ENCODE data around the gene CTAG1A.

The CTAG1A gene

GRCh38 chrX:154541896-154542722, 42.8 kb upstream of the CTAG1A start:
- no peaks in the 10 kb centered on the region for H3K4me1 ChIP-seq (ENCODE audit: control insufficient read depth, low read depth, low read length)
- H2BK120ac ChIP-seq (ENCODE audit: low read depth, low read length) = no peak overlapping the region
- H3K79me1 ChIP-seq (ENCODE audit: low read length) = no peaks in the 10 kb centered on the region
- no CpG with 5 or more reads among the region's 12 CpGs for WGBS (ENCODE audit: extremely low coverage, insufficient coverage, low lambda C conversion rate)
- no peak overlapping the region for H3K4me3 ChIP-seq (ENCODE audit: low read length)
- H3K4ac ChIP-seq (ENCODE audit: low read depth, low read length) = no peak overlapping the region
- H3K23ac ChIP-seq (ENCODE audit: low read length) = no peak overlapping the region
- H3K9ac ChIP-seq (ENCODE audit: low read length) = no peak overlapping the region
- no peak overlapping the region for H2BK5ac ChIP-seq (ENCODE audit: low read length)
- H3K27me3 ChIP-seq (ENCODE audit: insufficient read depth, low read length, poor library complexity) = no peaks in the 10 kb centered on the region
- no peak overlapping the region for H2AK5ac ChIP-seq (ENCODE audit: low read length)
- H3K36me3 ChIP-seq (ENCODE audit: control insufficient read depth, insufficient read depth, low read length) = no peaks in the 10 kb centered on the region
- no peak overlapping the region for H2BK15ac ChIP-seq (replicated peaks; ENCODE audit: low read depth)
- H3K79me2 ChIP-seq (ENCODE audit: control insufficient read depth, insufficient read depth, low read length) = no peaks in the 10 kb centered on the region
- H4K8ac ChIP-seq (ENCODE audit: low read depth, low read length) = no peak overlapping the region
- no peak overlapping the region for H4K5ac ChIP-seq (ENCODE audit: low read length)
- H3K18ac ChIP-seq (ENCODE audit: low read length) = no peak overlapping the region
- H3K56ac ChIP-seq (ENCODE audit: low read length) = no peak overlapping the region
- no peak overlapping the region for H3K4me2 ChIP-seq (ENCODE audit: low read length)
- H3K27ac ChIP-seq (ENCODE audit: low read depth, low read length) = peak overlapping the region; percentile 25
- peak; percentile 63 for DNase-seq

GRCh38 chrX:154542723-154543424, 42.1 kb upstream of the CTAG1A start:
- H3K4me1 ChIP-seq (ENCODE audit: control insufficient read depth, low read depth, low read length) = no peaks in the 10 kb centered on the region
- no peaks in the 10 kb centered on the region for H3K27me3 ChIP-seq (ENCODE audit: insufficient read depth, low read length, poor library complexity)
- no peak overlapping the region for H3K56ac ChIP-seq (ENCODE audit: low read length)
- no peaks in the 10 kb centered on the region for H3K36me3 ChIP-seq (ENCODE audit: control insufficient read depth, insufficient read depth, low read length)
- no peak overlapping the region for H3K9ac ChIP-seq (ENCODE audit: low read length)
- no peak overlapping the region for H3K4me2 ChIP-seq (ENCODE audit: low read length)
- no CpG with 5 or more reads among the region's 20 CpGs for WGBS (ENCODE audit: extremely low coverage, insufficient coverage, low lambda C conversion rate)
- no peak for DNase-seq
- no peak overlapping the region for H3K4ac ChIP-seq (ENCODE audit: low read depth, low read length)
- no peaks in the 10 kb centered on the region for H3K79me1 ChIP-seq (ENCODE audit: low read length)
- no peak overlapping the region for H3K4me3 ChIP-seq (ENCODE audit: low read length)
- H3K79me2 ChIP-seq (ENCODE audit: control insufficient read depth, insufficient read depth, low read length) = peaks cover 1% of the 10 kb centered on the region
- no peak overlapping the region for H3K18ac ChIP-seq (ENCODE audit: low read length)
- H4K8ac ChIP-seq (ENCODE audit: low read depth, low read length) = no peak overlapping the region
- no peak overlapping the region for H3K23ac ChIP-seq (ENCODE audit: low read length)
- H2BK120ac ChIP-seq (ENCODE audit: low read depth, low read length) = no peak overlapping the region
- H2BK15ac ChIP-seq (replicated peaks; ENCODE audit: low read depth) = no peak overlapping the region
- H2AK5ac ChIP-seq (ENCODE audit: low read length) = no peak overlapping the region
- no peak overlapping the region for H3K27ac ChIP-seq (ENCODE audit: low read depth, low read length)
- no peak overlapping the region for H4K5ac ChIP-seq (ENCODE audit: low read length)
- H2BK5ac ChIP-seq (ENCODE audit: low read length) = no peak overlapping the region

- Histone ChIP-seq H3K4me3 (ENCODE audit: low read length) (no peak overlapping the region), H3K27me3 (ENCODE audit: insufficient read depth, low read length, poor library complexity) (no peaks in the 10 kb centered on the region), H2BK120ac (ENCODE audit: low read depth, low read length) (no peak overlapping the region), H4K5ac (ENCODE audit: low read length) (no peak overlapping the region), H3K23ac (ENCODE audit: low read length) (no peak overlapping the region), H3K79me2 (ENCODE audit: control insufficient read depth, insufficient read depth, low read length) (peaks cover 5% of the 10 kb centered on the region), H3K9ac (ENCODE audit: low read length) (peak overlapping the region; percentile 90), H3K4me1 (ENCODE audit: control insufficient read depth, low read depth, low read length) (no peaks in the 10 kb centered on the region), H3K36me3 (ENCODE audit: control insufficient read depth, insufficient read depth, low read length) (no peaks in the 10 kb centered on the region), H3K27ac (ENCODE audit: low read depth, low read length) (no peak overlapping the region), H3K18ac (ENCODE audit: low read length) (no peak overlapping the region), H2BK5ac (ENCODE audit: low read length) (no peak overlapping the region), H3K79me1 (ENCODE audit: low read length) (no peaks in the 10 kb centered on the region), H2BK15ac (replicated peaks; ENCODE audit: low read depth) (no peak overlapping the region), H3K4ac (ENCODE audit: low read depth, low read length) (no peak overlapping the region), H2AK5ac (ENCODE audit: low read length) (no peak overlapping the region), H3K56ac (ENCODE audit: low read length) (peak overlapping the region; percentile 90), H3K4me2 (ENCODE audit: low read length) (peak overlapping the region; percentile 68), H4K8ac (ENCODE audit: low read depth, low read length) (no peak overlapping the region)
- WGBS (ENCODE audit: extremely low coverage, insufficient coverage, low lambda C conversion rate) = no CpG with 5 or more reads among the region's 17 CpGs
- no peak for DNase-seq
Observed at GRCh38 chrX:154545673-154546274, 39.2 kb upstream of the CTAG1A start.

- peaks cover 5% of the 10 kb centered on the region for H3K79me2 ChIP-seq (ENCODE audit: control insufficient read depth, insufficient read depth, low read length)
- peak within 1 kb of the TSS; percentile 92 for H3K56ac ChIP-seq (ENCODE audit: low read length)
- H2BK15ac ChIP-seq (replicated peaks; ENCODE audit: low read depth) = no peak within 1 kb of the TSS
- H3K79me1 ChIP-seq (ENCODE audit: low read length) = no peaks in the 10 kb centered on the region
- H3K18ac ChIP-seq (ENCODE audit: low read length) = peak within 1 kb of the TSS; percentile 90
- H3K4me1 ChIP-seq (ENCODE audit: control insufficient read depth, low read depth, low read length) = no peaks in the 10 kb centered on the region
- no peak within 1 kb of the TSS for H4K8ac ChIP-seq (ENCODE audit: low read depth, low read length)
- peak within 1 kb of the TSS; percentile 99 for H3K27ac ChIP-seq (ENCODE audit: low read depth, low read length)
- H3K27me3 ChIP-seq (ENCODE audit: insufficient read depth, low read length, poor library complexity) = no peaks in the 10 kb centered on the region
- H3K4ac ChIP-seq (ENCODE audit: low read depth, low read length) = peak within 1 kb of the TSS; percentile 6
- WGBS (ENCODE audit: extremely low coverage, insufficient coverage, low lambda C conversion rate) = no CpG with 5 or more reads among the region's 92 CpGs
- H3K4me2 ChIP-seq (ENCODE audit: low read length) = peak within 1 kb of the TSS; percentile 68
- H2AK5ac ChIP-seq (ENCODE audit: low read length) = no peak within 1 kb of the TSS
- no peak within 1 kb of the TSS for H2BK5ac ChIP-seq (ENCODE audit: low read length)
- peak within 1 kb of the TSS; percentile 88 for H3K4me3 ChIP-seq (ENCODE audit: low read length)
- H2BK120ac ChIP-seq (ENCODE audit: low read depth, low read length) = no peak within 1 kb of the TSS
- H4K5ac ChIP-seq (ENCODE audit: low read length) = no peak within 1 kb of the TSS
- H3K9ac ChIP-seq (ENCODE audit: low read length) = peak within 1 kb of the TSS; percentile 90
- H3K23ac ChIP-seq (ENCODE audit: low read length) = no peak within 1 kb of the TSS
- no peaks in the 10 kb centered on the region for H3K36me3 ChIP-seq (ENCODE audit: control insufficient read depth, insufficient read depth, low read length)
- peak; percentile 68 for DNase-seq
Observed at GRCh38 chrX:154546354-154547244, 38.3 kb upstream of the CTAG1A start, which contains the start of gene G6PD. Gene G6PD, minus strand, starts transcription at chrX:154546846. Its CDS starts 691 bp downstream, at chrX:154546155.

GRCh38 chrX:154547245-154548027, 37.5 kb upstream of the CTAG1A start, which contains the start of gene IKBKG:
Gene IKBKG, plus strand, starts transcription at chrX:154547620. Its CDS starts 4,383 bp downstream, at chrX:154552003.
- H3K4me2 ChIP-seq (ENCODE audit: low read length) = peak within 1 kb of the TSS; percentile 87
- peaks cover 5% of the 10 kb centered on the region for H3K79me2 ChIP-seq (ENCODE audit: control insufficient read depth, insufficient read depth, low read length)
- H2BK120ac ChIP-seq (ENCODE audit: low read depth, low read length) = no peak within 1 kb of the TSS
- no peak within 1 kb of the TSS for H4K5ac ChIP-seq (ENCODE audit: low read length)
- H3K36me3 ChIP-seq (ENCODE audit: control insufficient read depth, insufficient read depth, low read length) = no peaks in the 10 kb centered on the region
- H3K56ac ChIP-seq (ENCODE audit: low read length) = peak within 1 kb of the TSS; percentile 92
- H3K18ac ChIP-seq (ENCODE audit: low read length) = peak within 1 kb of the TSS; percentile 90
- no peak within 1 kb of the TSS for H2BK5ac ChIP-seq (ENCODE audit: low read length)
- no peaks in the 10 kb centered on the region for H3K4me1 ChIP-seq (ENCODE audit: control insufficient read depth, low read depth, low read length)
- no peak within 1 kb of the TSS for H3K23ac ChIP-seq (ENCODE audit: low read length)
- DNase-seq = peak; percentile 91
- H2AK5ac ChIP-seq (ENCODE audit: low read length) = no peak within 1 kb of the TSS
- H3K9ac ChIP-seq (ENCODE audit: low read length) = peak within 1 kb of the TSS; percentile 90
- no CpG with 5 or more reads among the region's 69 CpGs for WGBS (ENCODE audit: extremely low coverage, insufficient coverage, low lambda C conversion rate)
- no peaks in the 10 kb centered on the region for H3K79me1 ChIP-seq (ENCODE audit: low read length)
- no peak within 1 kb of the TSS for H4K8ac ChIP-seq (ENCODE audit: low read depth, low read length)
- no peak within 1 kb of the TSS for H2BK15ac ChIP-seq (replicated peaks; ENCODE audit: low read depth)
- H3K27me3 ChIP-seq (ENCODE audit: insufficient read depth, low read length, poor library complexity) = no peaks in the 10 kb centered on the region
- peak within 1 kb of the TSS; percentile 6 for H3K4ac ChIP-seq (ENCODE audit: low read depth, low read length)
- H3K27ac ChIP-seq (ENCODE audit: low read depth, low read length) = peak within 1 kb of the TSS; percentile 99
- peak within 1 kb of the TSS; percentile 88 for H3K4me3 ChIP-seq (ENCODE audit: low read length)

All from mesendoderm (in vitro differentiated cells).